DOHH2 (cell line): ENCODE measurements around the gene DBET.

Source experiments
- EZH2phosphoT487 ChIP-seq: fragments of 200-600 bp; sonication (generic); IDR thresholded peaks from 2 replicates; pipeline ENCODE4 v1.6.1; 2017; ENCODE audit warnings: borderline replicate concordance, mild to moderate bottlenecking, antibody characterized with exemption, low read length, moderate library complexity, mixed read lengths
- TF ChIP-seq, protein P1 (sequence below): fragments of 200-600 bp; sonication (generic); IDR thresholded peaks from one replicate; pipeline ENCODE4 v1.5.1; 2014; ENCODE audit warnings: antibody characterized with exemption, mild to moderate bottlenecking, low read depth, low read length; ENCODE audit not compliant: poor library complexity, severe bottlenecking

DNA sequence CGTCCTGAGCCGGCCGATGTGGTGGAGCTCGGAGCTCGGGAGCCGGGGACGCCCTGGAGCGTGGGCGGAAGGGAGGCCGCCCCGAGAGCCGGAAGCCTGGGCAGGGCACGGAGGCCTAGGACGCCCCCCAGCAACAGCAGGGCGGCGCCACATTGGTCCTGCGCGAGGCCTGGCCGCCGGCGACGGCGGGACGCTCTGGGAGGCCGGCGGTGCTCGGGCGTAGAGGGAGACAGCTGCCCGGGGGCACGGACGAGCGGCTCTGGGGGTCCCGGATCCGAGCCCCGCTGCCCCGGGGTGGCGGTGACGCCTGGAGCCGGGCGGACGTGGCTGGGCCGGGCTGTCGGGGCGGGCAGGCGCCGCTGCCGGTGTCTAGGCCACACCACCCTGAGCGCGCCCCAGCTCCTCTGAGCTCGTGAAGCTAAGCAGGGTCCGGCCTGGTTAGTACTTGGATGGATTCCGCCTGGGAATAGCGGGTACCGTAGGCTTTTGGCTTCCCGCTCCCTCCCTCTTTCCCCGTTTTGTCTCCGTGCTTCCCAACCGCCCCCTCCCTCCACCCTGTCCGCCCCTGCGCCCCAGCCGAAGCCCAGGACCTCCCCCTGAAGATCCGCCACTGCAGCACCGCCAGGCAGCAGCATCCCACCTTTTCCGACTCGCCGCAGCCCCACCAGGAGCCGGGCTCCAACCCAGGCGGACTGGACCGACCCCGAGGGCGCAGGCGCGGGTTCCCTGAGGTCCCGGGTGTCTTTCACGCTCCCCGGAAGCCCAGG is 49.3 kb upstream of the DBET start:
- TF ChIP-seq, protein P1, sequence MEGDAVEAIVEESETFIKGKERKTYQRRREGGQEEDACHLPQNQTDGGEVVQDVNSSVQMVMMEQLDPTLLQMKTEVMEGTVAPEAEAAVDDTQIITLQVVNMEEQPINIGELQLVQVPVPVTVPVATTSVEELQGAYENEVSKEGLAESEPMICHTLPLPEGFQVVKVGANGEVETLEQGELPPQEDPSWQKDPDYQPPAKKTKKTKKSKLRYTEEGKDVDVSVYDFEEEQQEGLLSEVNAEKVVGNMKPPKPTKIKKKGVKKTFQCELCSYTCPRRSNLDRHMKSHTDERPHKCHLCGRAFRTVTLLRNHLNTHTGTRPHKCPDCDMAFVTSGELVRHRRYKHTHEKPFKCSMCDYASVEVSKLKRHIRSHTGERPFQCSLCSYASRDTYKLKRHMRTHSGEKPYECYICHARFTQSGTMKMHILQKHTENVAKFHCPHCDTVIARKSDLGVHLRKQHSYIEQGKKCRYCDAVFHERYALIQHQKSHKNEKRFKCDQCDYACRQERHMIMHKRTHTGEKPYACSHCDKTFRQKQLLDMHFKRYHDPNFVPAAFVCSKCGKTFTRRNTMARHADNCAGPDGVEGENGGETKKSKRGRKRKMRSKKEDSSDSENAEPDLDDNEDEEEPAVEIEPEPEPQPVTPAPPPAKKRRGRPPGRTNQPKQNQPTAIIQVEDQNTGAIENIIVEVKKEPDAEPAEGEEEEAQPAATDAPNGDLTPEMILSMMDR: no peak
- no peak for TF ChIP-seq EZH2phosphoT487
